ENCODE results near the gene RSAD1. TPM values are rescaled to one million over a fixed set of nuclear protein-coding genes. Genes with fewer than 3 reads are reported as not detected.

RSAD1 gene
- total RNA-seq, 4 donors from 2014 or later, result 18.7 to 25.9 (median 23.4) TPM

DNA sequence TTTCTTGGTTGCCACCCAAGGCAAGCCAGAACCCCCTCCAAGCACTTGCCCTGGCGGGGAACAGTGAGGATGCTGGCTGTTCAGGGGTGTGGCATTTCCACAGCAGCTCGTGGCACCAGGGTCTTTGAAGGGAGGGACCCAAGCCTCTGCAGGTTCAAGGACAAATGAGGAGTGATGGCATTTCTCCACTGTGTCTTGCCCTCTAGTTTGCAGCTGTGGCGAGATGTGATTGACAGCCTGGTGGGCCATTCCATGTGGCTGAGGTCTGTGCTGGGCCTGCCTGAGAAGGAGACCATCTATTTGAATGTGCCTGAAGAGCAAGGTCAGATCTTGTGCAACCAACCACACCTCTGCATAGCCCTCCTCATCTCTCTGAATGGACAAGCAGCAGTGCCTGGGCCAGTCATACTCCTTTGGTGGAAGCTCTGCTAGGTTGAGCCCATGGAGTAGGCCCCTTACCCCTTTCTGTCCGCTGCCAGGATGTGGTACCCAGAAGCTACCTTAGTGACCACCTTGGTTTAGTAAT is 49.4 kb downstream of the RSAD1 start:
- DNase-seq (ENCODE audit: low spot score) (no peak), ATAC-seq (ENCODE audit: low FRiP score) (no peak)
- TF ChIP-seq CTCF (IDR thresholded peaks at IDR 0.05), result no peak

- ATAC-seq (ENCODE audit: low FRiP score), result no peak
- no peak for TF ChIP-seq CTCF (IDR thresholded peaks at IDR 0.05)
- DNase-seq (ENCODE audit: low spot score), result no peak
These were observed 51.2 kb downstream of the RSAD1 start for GRCh38 chr17:50529849-50530248.

DNA sequence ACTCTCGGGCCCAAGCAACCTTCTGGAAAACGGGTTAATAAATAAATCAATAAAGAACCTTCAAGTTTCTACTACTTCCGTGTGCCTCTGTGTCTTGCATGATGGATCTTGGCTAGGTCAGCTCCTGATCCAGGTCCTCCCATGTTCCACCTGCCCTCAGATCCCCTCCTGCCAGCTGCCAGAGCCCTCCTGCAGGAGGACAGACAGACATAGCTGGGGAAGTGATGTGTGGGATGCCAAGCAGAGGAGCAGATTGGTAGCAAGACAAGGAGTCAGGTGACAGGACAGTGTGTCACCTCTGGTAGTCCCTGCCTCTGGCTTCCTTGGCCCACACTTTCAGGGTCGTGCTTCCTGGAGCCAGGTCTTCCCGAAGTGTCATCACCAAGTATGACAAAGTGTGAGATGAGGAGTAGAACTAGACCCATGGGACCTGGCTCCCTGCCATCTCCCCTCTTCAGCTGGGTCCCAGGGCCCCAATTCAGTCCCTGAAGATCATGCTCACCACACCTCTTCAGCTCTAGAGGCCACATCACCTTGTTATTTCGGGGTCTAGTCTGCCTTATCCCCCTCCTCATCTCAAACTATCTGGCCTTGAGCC is 52.9 kb downstream of the RSAD1 start:
- TF ChIP-seq CTCF (IDR thresholded peaks at IDR 0.05), result no peak
- ATAC-seq (ENCODE audit: low FRiP score), result no peak
- DNase-seq (ENCODE audit: low spot score), result no peak

DNA sequence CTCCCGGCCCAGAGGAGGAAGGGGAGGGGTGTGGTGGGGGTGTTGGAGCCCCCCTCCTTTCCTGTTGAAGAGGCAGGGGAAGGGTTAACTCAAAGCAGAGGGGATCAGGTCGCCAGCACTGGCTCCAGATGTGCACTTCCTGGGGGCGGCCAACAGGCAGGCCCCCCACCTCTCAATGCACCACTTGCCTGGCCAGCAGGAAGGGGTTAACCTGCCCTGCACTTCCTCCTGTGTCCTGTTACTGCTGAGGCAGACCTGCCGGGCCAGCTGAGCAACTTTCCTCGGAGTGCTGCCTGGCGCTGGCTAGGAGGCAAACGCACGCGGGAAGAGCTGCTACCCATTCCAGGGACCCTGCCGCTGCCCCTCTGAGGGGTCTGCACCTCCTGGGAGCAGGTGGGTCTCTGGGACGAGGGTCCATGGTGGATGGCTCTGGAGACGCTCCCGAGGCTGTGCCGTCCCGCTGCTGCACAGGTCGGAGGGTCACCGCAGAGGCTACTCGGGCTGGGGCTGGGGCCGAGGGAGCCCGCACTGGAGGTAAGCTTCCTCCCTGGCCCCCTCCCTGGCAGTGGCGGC is 53.9 kb downstream of the RSAD1 start, which contains the start of gene EPN3:
Gene EPN3, plus strand, starts transcription at position 284 of the 573 bp plus-strand sequence. CDS start 3,822 bp downstream, outside the sequence.
- ATAC-seq (ENCODE audit: low FRiP score) (no peak), DNase-seq (ENCODE audit: low spot score) (no peak)

DNA sequence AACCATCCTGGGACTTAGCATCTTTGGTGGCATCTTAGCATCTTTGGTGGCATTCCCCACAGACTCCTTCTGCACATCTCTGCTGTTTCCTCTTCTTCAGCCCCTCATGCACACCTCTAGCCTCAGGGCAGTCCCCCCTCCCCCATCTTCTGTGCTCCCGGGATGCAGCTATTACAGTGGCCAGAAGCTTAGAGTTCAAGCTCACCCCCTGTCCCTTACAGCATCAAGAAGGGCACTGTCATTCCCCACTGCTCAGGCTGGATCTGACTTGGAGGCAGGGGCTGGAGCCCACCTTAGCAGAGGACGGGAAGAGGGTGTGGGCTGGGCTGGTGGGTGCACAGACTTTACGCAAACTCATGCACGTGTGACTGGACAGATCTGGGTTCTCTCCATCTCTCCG is 54.5 kb downstream of the RSAD1 start:
- TF ChIP-seq CTCF (IDR thresholded peaks at IDR 0.05), result no peak
- DNase-seq (ENCODE audit: low spot score) (no peak), ATAC-seq (ENCODE audit: low FRiP score) (no peak)

More for the DNA sequence above, 53.9 kb downstream of the RSAD1 start, which contains the start of gene EPN3:
- no peak for TF ChIP-seq CTCF (IDR thresholded peaks at IDR 0.05)

DNA sequence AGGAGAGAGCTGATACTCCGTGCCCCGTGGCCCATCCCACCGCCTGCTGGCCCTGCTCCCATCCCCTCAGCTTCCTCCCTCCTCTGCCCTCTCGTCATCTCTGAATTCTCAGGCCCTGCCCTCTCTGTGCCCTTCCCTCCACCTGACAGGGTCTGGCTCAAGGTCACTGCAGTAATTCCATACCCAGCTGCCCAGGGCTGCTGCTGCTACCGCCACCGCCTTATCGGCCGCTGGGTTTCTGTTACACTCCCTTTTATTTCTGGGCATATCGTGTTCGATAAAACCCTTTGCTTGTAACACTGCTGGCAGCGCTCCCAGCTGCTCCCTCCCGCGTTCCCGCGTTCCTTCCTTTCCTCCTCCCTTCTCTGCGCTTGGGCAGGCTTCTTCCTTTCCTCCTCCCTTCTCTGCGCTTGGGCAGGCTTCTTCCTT is 55.1 kb downstream of the RSAD1 start:
- DNase-seq (ENCODE audit: low spot score) (no peak), ATAC-seq (ENCODE audit: low FRiP score) (no peak)
- no peak for TF ChIP-seq CTCF (IDR thresholded peaks at IDR 0.05)
